GM03348 (cell line): ENCODE measurements around the gene SLC27A4.

Experiments used
- DNase-seq: peaks from one replicate; pipeline ENCODE4 v3.0.0; 2012; ENCODE audit warnings: low spot score

SLC27A4 gene

DNA sequence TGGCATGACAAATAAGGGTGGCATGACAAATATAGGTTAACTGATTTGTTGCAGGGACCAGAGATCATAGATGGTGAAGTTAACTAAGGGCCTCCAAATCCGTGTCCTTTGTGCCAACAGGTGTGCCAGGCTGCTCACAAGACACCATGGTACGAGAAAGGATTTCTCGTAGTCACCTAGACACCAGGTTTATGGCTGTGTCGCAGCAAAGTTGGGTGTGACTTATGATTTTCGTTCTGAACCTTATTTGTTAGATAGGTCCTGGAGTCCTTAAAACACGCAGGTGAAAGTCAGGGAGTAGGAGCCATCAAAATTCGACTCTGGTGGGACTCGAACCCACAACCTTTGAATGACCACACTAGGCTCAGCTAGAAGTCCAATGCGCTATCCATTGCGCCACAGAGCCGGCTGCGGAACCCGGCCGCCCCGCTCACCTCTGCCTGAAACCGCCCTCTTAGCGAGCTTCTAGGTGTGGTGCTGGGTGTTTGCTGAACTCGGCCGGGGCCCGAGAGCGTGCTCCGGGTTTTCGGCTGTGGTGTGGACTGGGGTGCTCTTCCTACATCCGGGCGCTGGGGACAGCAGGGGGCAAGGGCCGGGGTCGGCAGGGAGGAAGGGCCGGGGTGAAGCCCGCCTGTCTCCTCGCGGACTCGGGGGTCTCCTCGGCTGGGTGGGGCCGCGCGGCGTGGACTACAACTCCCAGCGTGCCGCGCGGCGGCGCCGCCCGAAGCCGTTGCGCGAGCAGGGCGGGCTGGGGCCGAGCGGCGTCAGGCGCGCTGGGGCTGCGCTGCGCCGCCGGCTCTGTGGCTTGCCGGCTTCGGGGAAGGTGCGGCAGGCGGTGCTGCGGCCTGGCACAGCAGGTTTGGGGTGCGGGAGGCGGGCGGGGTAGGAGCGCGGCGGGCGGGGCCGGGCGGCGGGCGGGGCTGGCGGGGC, at the start of gene SLC27A4:
Gene SLC27A4 (plus strand): TSS at position 767 of the 930 bp plus-strand sequence. CDS start 2,606 bp downstream, outside the sequence.
- DNase-seq, result peak; percentile 95

DNA sequence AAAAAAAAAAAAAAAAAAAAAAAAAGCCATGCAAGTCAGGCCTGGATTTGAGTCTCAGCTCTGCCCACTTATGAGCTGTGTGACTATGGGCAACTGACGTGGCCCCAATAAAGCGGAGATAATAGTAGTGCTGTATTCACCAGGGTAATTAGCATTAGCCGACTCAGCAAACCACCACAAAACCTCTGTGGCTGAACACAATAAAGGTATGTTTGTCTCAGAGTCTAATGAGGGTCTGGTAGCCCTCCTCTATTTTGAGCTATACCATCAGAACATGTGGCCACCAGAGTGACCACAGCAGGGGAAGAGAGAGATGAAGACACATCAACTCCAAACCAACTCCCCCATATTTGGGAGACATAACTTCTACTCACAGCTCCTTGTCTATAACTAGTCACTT, 48.3 kb upstream of the SLC27A4 start:
- DNase-seq, result no peak

DNA sequence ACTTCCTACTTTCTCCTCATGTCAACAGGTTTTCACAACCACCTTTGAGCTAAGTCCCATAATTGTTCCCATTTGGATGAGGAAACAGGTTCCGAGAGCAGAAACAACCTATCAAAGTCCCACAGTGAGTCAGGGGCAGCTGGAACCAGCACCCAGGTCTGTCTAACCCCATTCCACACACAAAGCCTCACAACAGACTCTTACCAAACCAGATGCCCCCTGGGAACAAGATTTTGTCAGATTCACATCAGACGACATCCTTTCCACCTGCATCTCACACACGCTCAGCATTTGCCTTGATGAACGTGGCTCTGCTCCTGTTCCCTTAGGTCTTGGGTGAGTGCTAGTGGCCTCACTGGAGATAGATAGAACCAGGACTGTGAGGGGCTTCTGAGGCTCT, 47.2 kb upstream of the SLC27A4 start:
- no peak for DNase-seq

DNA sequence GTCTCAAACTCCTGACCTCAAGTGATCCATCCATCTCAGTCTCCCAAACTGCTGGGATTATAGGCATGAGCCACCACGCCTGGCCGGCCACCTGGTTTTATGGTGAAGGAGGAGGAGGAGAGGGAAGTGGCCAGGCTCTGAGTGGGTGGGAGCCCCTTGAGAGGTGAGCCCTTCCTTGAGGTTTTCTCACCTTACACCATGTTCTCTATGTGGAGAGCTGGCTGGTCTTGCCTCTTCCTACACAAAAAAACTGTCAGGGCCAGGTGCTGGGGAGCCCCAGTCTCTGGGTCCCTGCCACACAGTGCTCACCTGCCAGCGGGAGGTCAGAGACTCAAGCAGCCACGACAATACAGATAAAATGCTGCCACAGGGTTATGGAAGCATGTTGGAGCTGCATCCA, 46.2 kb upstream of the SLC27A4 start:
- no peak for DNase-seq

DNA sequence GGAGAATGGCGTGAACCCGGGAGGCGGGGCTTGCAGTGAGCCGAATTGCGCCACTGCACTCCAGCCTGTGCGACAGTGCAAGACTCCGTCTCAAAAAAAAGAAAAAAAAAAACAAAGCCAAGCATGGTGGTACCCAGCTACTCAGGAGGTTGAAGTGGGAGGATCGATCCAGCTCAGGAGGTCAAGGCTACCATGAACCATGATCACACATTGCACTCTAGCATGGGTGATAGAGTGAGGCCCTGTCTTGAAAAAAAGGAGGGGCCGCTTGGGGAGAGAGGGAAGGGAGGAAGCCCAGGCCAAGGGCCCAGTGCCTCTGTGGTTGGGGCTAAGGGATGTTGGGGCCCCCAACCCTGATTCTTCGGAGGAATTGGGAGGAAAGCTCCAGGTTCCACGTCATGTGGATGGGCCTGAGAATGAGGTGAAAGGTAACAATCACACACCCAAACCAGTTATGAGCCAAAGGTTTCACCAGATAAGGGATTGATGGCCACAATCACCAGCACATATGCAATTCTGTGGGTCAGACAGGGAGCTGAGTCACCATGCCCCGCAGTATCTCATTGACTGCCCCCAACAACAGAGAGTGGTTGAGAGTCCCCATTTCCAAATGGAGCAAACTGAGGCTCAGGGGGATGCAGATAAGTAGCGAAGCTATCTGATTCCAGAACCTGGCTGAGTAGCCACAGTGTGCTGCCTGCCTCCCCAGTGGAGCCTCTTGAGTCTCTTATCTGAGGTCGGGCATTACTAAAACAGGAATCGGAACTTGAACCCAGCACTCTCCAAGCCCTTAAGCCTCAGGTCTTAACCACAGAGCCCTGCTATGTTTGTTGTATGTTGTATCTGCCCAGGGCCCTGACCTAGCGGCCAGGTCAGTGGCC, 43.7 kb upstream of the SLC27A4 start:
- DNase-seq, result no peak

DNA sequence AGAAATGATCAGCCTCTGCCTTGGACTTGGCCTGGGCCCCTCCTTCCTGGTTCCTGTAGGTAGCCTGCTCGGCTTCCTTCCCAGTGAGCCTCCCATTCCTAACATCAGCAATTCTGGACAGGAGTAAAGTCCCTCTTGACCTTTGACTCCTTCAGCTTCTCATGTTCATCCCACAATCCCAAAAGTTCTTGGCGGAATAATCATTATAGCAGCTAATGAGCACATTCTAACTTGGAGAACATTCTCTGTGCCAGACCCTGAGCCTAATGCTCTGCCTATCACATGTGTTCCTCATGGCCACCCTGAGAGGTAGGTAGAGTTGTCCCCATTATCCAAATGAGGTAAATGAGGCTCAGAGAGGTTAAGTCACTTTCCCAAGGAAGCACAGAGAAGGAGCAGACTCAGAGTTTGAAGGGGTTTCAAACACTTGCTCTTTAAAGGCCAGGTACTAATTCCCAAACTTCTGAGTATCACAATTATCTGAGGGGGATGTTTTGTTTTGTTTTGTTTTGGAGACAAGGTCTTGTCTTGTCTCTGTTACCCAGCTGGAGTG, 43.0 kb upstream of the SLC27A4 start:
- DNase-seq, result no peak

DNA sequence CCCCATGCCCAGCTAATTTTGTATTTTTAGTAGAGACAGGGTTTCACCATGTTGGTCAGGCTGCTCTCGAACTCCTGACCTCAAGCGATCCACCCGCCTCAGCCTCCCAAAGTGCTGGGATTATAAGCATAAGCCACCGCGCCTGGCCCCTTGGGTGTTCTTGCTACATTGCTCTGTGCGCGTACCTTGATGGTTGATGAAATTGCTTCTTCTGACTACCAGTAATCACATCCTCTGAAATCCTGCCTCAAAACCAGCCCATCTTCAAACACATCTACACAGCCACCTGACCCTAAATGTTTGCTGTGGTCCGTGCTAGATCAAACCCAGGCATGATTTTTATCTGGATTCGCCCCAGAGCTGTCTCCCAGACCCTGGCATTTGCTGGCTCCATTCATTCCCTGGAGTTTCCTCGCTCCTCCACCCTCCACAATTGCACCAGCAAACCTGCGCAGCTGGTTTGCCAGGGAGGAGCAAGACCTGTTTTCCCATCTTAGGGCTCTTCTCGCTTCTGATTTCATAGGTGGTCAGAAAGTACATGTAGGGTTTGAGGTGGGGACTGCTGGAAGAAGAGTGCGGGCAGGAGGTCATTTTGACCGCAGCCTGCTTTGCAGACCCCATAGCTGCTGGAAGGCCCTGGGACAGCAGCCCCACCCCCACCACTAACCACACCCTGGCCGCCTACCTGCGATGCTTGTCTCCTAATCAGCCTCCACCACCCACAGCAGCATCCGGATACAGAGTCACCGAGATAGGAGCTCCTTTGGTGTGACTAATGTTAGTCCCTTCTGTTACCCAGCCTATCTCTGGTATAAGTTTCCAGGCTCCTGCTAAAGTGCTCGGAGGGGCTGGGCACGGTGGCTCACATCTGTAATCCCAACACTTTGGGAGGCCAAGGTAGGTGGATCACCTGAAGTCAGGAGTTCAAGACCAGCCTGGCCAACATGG, 41.5 kb upstream of the SLC27A4 start:
- no peak for DNase-seq

DNA sequence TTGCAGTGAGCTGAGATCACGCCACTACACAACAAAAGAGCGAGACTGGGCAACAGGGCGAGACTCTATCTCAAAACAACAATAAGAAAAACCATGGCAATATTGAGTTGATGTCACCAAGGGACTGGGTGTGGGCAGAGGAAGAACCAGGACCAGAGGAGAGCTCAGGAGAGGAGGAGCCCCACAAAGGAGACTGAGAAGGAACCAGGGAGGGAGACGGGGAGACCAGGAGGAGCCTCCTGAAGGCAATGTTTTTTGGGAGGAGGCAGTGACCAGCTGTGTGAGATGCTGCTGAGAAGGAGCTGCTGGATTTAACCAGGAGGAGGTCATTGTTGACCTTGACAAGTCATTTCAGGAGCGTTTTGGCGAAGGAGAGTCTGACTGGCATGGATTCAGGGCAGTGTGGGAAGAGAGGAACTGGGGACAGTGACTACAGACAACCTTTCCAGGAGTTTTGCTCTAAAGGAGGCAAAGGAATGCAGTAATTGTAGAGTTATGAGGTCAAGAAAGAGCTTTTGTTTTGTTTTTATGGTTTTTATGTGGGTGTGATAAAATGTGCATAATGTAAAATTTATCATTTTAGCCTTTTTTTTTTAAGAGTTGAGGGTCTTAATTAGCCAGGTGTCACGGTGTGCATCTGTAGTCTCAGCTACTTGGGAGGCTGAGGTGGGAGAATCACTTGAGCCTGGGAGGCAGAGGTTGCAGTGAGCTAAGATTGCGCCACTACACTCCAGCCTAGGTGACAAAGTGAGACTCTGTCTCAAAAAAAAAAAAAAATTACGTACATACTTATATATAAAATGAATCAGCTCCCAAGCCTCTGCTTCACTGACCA, 36.0 kb upstream of the SLC27A4 start:
- peak; percentile 35 for DNase-seq

DNA sequence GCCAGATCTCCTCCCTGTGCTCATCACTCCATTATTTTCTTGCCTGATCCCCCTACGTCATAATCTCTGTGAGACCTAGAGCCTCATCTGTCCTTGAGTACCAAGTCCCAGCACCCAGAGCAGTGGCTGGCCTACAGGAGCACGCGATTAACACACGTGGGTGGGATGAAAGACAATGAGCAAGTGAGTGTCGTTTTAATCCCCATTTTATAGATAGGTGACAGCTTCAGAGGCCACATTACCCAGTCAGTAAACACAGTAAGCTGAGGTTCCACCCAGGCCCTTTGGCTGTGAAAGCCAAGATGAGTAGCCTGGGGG, 35.4 kb upstream of the SLC27A4 start:
- DNase-seq, result no peak

DNA sequence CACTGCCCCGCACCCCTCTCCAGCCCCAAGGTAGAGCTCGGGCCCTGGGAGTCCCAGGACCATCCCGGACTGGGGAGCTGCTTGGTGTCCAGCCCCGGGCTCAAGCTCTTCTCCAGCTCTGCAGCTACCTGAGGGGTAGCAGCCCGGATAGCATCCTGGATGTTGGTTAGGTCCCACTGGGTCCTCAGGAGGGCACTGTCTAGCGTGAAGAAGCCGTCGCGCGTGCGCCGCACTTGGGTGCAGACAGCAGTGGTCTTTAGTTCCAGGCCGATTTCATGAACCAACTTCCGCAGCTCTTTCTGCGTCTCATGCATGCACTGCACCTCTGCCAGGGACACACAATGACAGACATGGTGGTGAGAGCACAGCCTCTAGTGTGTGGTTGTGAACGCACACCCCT, 30.8 kb upstream of the SLC27A4 start:
- no peak for DNase-seq

DNA sequence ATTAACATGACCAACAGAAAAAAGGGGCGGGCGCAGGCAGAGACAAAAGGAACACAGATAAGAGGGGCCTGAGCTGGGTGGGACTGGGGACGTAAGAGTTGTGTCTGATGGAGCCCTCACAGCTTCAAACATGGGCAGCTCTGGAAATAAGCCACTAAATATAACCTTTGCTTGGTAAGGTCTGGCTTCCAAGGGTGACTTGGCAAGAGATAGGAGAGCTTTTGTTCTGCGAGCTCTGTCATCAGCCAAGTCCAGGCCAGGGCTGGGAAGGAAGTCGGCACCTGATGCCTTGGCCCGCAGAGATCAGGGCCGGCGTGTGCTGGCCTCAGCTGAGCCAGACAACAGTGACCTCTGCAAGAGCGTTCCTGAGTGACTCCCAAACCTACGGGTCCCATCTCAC, 29.9 kb upstream of the SLC27A4 start:
- no peak for DNase-seq

DNA sequence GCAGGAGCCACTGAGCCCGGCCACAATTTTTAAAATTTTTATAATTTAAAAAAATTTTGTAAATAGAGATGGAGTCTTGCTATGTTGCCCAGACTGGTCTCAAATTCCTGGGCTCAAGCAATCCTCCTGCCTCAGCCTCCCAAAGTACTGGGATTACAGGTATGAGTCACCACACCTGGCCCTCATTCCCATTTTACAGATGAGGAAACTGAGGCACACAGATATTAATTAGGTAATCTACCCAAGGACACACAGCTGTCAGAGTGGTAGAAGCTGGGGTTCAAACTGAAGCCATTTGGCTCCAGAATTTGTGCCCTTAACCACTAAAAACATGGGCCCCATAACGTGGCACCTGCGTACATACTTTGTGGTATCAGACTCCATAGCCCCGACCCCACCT, 25.6 kb upstream of the SLC27A4 start:
- no peak for DNase-seq

DNA sequence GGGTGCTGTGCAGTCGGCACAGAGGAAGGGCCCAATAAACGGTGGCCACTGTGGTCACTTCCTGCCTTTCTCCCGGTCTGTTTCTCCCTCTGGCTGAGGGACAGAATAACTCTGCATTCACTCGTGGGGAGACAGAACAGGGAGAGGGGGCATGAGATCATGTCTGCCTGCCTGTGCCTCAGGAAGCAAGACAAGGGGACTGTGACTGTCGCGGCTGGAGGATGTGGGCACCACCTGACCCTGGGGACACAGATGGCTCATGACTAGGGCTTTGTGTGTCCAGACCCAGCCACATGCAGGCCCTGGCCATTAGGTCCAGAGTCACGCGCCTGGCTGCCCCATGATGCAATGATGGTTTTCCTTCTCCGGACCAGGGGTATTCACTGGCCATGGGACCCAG, 23.9 kb upstream of the SLC27A4 start:
- no peak for DNase-seq

DNA sequence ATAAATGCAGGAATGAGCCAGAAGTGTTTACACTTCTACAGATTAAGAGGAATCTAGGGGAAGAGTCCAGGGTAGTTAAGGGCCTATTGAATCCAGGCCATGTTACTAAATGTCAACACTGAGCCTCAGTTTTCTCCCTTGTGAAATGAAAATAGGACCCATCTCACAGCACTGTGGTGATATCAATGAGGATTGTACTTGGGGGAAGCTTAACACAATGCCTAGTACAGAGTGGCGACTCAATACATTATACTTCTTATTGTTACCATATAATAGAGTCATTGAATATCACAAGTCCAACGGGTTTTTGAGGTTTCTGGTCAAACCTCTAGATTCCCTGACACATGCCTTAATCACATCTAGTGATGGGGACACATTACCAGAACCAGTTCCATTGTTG, 22.7 kb upstream of the SLC27A4 start:
- no peak for DNase-seq

DNA sequence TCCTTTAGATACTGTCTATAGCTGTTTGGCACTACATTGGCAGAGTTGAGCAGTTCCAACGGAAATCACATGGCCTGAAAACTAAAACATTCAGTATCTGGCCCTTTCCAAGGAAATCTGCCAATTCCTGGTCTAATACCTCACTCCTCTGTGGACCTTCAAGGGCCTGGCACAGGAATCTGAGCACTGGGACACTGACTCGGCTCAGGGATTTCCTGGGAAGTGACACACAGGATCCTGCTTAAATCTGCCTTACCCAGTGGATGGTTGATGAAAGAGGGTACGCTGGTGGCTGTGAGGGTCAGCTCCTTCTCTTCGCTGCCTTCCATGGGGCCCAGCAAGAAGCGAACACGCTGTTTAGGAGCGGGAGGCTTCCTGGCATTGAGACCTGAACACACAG, 19.0 kb upstream of the SLC27A4 start:
- DNase-seq, result no peak

DNA sequence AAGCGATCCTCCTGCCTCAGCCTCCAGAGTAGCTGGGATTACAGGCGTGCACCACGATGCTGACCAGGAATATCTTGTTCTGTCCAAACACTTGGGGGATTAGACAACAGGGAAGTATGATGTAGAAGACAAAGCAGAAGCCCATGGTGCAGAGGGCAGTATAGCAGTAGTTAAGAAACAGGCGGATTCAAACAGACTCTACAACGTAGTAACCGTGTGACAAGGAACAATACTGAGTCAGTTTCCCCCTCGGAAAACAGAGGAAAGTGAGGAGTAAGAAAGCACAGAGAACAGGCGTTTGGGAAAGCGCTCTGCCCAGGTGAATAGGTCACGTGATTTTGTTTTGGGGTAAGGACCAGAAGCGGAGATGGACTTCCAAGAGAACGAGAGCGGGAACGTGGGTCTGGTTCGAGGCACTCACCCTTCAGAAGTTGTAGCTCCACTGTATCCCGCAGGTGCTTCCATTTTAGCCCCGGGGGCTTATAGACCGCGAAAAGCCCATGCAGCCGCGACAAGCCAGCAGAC, 18.4 kb upstream of the SLC27A4 start:
- DNase-seq, result no peak

DNA sequence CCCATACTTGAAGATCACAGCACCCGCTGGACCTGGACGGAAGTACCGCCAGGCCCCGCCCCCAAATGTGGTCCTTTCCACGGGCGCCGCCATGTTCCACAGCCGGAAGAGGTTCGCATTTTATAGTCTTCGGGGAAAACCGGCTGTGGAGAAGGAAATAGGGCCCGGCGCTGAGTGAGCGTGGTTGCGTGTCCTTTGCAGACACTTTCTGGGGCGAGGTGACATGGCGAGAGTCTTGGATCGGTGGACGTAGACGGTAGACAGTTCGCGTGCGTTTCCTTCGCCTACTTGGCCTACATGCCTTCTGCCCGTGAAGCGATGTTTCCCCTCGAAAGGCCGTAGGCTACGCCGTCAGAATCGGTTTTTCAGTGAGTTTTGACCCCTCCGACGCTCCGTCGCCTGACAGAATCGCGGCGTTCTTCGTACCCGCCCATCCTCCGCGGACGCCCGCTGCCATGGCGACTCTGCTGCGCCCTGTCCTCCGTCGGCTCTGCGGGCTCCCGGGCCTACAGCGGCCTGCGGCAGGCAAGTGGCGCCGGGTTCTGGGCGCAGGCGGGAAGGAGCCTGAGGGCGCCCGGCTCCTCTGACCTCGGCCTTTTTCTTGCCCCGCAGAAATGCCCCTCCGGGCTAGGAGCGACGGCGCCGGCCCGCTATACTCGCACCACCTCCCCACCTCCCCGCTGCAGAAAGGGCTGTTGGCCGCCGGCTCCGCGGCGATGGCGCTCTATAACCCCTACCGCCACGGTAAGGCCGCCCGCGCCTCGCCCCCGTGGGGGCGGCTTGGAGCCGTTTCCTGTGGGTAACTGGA, 17.7 kb upstream of the SLC27A4 start, which contains the start of the genes COQ4 and TRUB2:
Gene COQ4 (plus strand): TSS at position 436 of the 808 bp plus-strand sequence. CDS start 20 bp downstream, at position 456.
Gene TRUB2 (minus strand): TSS at position 44 of the 808 bp plus-strand sequence. CDS start 39 bp downstream, at position 5.
- DNase-seq, result peak; percentile 95

DNA sequence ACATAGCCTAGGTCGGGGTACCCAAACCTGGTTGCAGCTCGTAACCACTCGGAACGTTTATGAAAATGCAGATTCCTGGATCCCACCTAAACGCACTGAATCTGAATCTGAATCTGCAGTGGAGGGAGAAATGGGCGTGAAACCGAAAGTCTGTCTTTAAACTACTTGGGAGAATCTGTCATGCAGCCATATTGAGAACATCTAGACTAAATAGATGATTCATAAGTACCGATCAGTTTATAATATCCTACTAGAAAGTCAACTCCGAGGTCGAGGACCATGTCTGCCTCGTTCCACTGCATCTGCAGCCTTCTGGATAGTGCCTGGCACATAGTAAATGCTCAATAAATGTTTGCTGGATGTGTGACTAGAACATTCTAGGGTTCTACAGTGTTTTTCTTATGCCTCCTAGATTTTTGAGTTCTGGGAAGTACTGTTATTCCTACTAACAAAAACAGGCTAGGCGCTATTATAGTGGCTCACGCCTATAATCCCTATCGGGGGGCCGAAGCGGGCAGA, 17.1 kb upstream of the SLC27A4 start:
- DNase-seq, result peak; percentile 43

DNA sequence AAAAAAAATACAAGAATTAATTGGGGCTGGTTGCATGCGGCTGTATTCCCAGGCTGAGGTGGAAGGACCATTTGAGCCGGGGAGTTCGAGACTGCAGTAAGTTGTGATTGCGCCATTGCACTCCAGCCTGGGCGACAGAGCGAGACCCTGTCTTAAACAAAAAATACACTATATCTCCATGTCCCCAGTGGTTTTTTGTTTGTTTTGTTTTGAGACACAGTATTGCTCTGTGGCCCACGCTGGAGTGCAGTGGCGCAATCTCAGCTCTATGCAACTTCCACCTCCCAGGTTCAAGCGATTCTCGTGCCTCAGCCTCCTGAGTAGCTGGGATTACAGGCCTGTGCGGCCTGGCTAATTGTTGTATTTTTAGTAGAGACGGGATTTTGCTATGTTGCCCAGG, 16.5 kb upstream of the SLC27A4 start:
- no peak for DNase-seq
